ENCODE results near the gene INF2. TPM values are rescaled to one million over a fixed set of nuclear protein-coding genes. Genes with fewer than 3 reads are reported as not detected.
A peak's percentile ranks its signal among the peaks of the same experiment; 100 is the strongest.

INF2 gene
- total RNA-seq, 4 donors from 2014 or later: 44.6 to 102 (median 64.7) TPM

GRCh38 chr14:104696671-104697316 is 7.4 kb downstream of the INF2 start:
- peak overlapping the region; percentile 3 to 90 (median 82) for H3K27ac ChIP-seq
- peaks cover 0 to 100% (median 84%) of the 10 kb centered on the region in 3 donors for H3K4me1 ChIP-seq
- H3K27me3 ChIP-seq: no peaks in the 10 kb centered on the region
- peaks cover 0 to 19% of the 10 kb centered on the region in 2 donors for H3K36me3 ChIP-seq
- no peak overlapping the region for H3K4me3 ChIP-seq
- no peak for ATAC-seq
- H3K9me3 ChIP-seq: no peaks in the 10 kb centered on the region
- WGBS, 2 donors (ENCODE audit: low coverage in 1 of 2): no CpG with 5 or more reads among the region's 14 CpGs
- TF ChIP-seq CTCF (IDR thresholded peaks at IDR 0.05) (no peak), POLR2AphosphoS5 (IDR thresholded peaks at IDR 0.05) (no peak), EP300 (IDR thresholded peaks at IDR 0.05) (no peak), POLR2A (IDR thresholded peaks at IDR 0.05) (no peak)

GRCh38 chr14:104697317-104697703 is 7.9 kb downstream of the INF2 start:
- peak overlapping the region; percentile 3 to 90 (median 82) for H3K27ac ChIP-seq
- WGBS, 2 donors (ENCODE audit: low coverage in 1 of 2): no CpG with 5 or more reads among the region's 10 CpGs
- H3K9me3 ChIP-seq: no peaks in the 10 kb centered on the region
- no peaks in the 10 kb centered on the region for H3K27me3 ChIP-seq
- TF ChIP-seq EP300 (IDR thresholded peaks at IDR 0.05) (no peak), POLR2AphosphoS5 (IDR thresholded peaks at IDR 0.05) (no peak), POLR2A (IDR thresholded peaks at IDR 0.05) (no peak), CTCF (IDR thresholded peaks at IDR 0.05) (no peak)
- no peak for ATAC-seq
- peaks cover 0 to 25% of the 10 kb centered on the region in 2 donors for H3K36me3 ChIP-seq
- H3K4me1 ChIP-seq: peaks cover 0 to 100% (median 78%) of the 10 kb centered on the region in 3 donors
- H3K4me3 ChIP-seq: no peak overlapping the region

DNA sequence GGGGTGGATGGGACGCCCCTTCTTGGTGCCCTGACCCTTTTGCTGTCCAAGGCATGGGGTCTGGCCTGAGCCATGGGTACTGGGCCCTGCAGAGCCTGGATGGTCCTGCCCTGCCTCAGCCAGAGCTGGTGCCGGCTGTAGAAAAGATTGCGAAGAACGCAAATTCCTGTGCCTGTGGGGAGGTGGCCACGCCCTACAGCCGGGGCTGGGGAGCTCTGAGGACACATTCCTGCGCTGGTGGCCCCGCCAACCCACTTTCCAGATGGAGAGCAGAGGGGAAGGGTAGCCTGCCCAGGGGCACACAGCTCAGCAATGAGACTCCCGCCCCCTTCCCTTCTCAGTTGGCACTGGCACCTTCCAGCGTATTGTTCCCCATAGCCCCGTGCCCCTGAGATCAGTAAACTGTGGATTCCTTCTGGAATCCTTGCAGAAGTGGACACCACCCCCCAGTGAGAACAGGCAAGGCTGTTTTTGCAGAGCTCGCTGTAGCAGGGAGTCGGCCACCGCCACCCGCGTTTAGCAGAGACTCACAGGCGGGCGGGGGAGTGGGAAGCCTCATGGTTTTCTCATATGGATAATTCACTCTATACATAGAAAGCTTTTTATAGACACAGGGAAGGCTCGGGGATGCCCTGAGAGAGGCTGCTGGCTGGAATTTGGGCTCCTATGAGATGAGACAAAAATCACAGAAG is 8.6 kb downstream of the INF2 start:
- Histone ChIP-seq H3K9me3 (no peaks in the 10 kb centered on the region), H3K4me1 (peaks cover 0 to 99% (median 71%) of the 10 kb centered on the region in 3 donors), H3K36me3 (peaks cover 0 to 32% of the 10 kb centered on the region in 2 donors), H3K27me3 (no peaks in the 10 kb centered on the region), H3K27ac (peak overlapping the region in 3 of 4 donors; percentile 76 to 90 (median 89)), H3K4me3 (peak overlapping the region in 1 of 2 donors; percentile 35)
- WGBS, 2 donors (ENCODE audit: low coverage in 1 of 2): 23 to 40% methylated on average over 2 to 6 of the region's 19 CpGs
- peak; percentile 38 for ATAC-seq
- no peak for TF ChIP-seq CTCF (IDR thresholded peaks at IDR 0.05)
- TF ChIP-seq POLR2AphosphoS5 (IDR thresholded peaks at IDR 0.05): peak; percentile 13

- H3K27ac ChIP-seq: peak overlapping the region in 3 of 4 donors; percentile 76 to 90 (median 89)
- TF ChIP-seq POLR2A (IDR thresholded peaks at IDR 0.05) (no peak), CTCF (IDR thresholded peaks at IDR 0.05) (no peak), EP300 (IDR thresholded peaks at IDR 0.05) (no peak), POLR2AphosphoS5 (IDR thresholded peaks at IDR 0.05) (no peak)
- H3K4me1 ChIP-seq: peaks cover 0 to 95% (median 63%) of the 10 kb centered on the region in 3 donors
- no peaks in the 10 kb centered on the region for H3K9me3 ChIP-seq
- no peak for ATAC-seq
- WGBS, 2 donors (ENCODE audit: low coverage in 1 of 2): 18% methylated on average over 2 of the region's 24 CpGs; no CpG with 5 or more reads in 1 of the 2 donors
- peak overlapping the region in 1 of 2 donors; percentile 35 for H3K4me3 ChIP-seq
- H3K27me3 ChIP-seq: no peaks in the 10 kb centered on the region
- peaks cover 0 to 40% of the 10 kb centered on the region in 2 donors for H3K36me3 ChIP-seq
Measured at GRCh38 chr14:104698688-104699425, 9.4 kb downstream of the INF2 start.

Measured in gastroesophageal sphincter (tissue), 4 donors.